ENCODE data around the gene ANG. TPM values are rescaled to one million over a fixed set of nuclear protein-coding genes. Genes with fewer than 3 reads are reported as not detected.

Gene ANG
- total RNA-seq, 1 experiment from 2014 or later = 5.8 TPM

- Histone ChIP-seq H3K4me2 (ENCODE audit: low read length) (no peak overlapping the region), H3K79me2 (ENCODE audit: insufficient read depth, low read length) (no peaks in the 10 kb centered on the region), H3K4me3 (replicated peaks in 1 of 2; ENCODE audit: low read depth in 1 of 2, low read length in 2 of 2) (no peak overlapping the region), H3K4me1 (ENCODE audit: control insufficient read depth in 1 of 2, insufficient read depth in 2 of 2, low read length in 2 of 2) (no peaks in the 10 kb centered on the region; a peak in 1 of 4 replicates), H3K27ac (ENCODE audit: low read depth, low read length) (no peak overlapping the region), H3K9ac (ENCODE audit: low read length) (no peak overlapping the region), H4K20me1 (ENCODE audit: insufficient read depth) (no peaks in the 10 kb centered on the region), H3K9me3 (ENCODE audit: control insufficient read depth in 1 of 2, insufficient read depth in 1 of 2, low read depth in 1 of 2, low read length in 2 of 2) (no peaks in the 10 kb centered on the region), H2AFZ (ENCODE audit: low read depth, low read length, poor library complexity, severe bottlenecking) (no peak overlapping the region), H3K36me3 (ENCODE audit: control insufficient read depth in 1 of 2, insufficient read depth in 2 of 2, low read length in 2 of 2) (no peaks in the 10 kb centered on the region), H3K27me3 (ENCODE audit: insufficient read depth, low read length) (no peaks in the 10 kb centered on the region), H3K9me2 (ENCODE audit: insufficient read depth) (no peaks in the 10 kb centered on the region)
- BruUV-seq (replicated peaks) = no TSS peak
- RAD21 ChIA-PET (ENCODE audit: low non-redundant PET in 1 of 2, low total read pairs in 2 of 2, uncharacterized antibody in 2 of 2, unreplicated experiment in 2 of 2) = no interaction called here
- intact Hi-C loops (cut with micrococcal nuclease) = no loop called here
- no peak for TF ChIP-seq RAD21 (IDR thresholded peaks at IDR 0.05; ENCODE audit: low read depth)
- TF ChIP-seq JUND (IDR thresholded peaks at IDR 0.05) = no peak
- TF ChIP-seq SIN3A (IDR thresholded peaks at IDR 0.05; ENCODE audit: low read depth) = no peak
- no peak for TF ChIP-seq CEBPB (IDR thresholded peaks at IDR 0.05; ENCODE audit: low read depth)
- no peak for TF ChIP-seq POLR2A (IDR thresholded peaks at IDR 0.05; ENCODE audit: borderline replicate concordance, extremely low read depth, insufficient read depth, insufficient read length)
- TF ChIP-seq ZFX (IDR thresholded peaks at IDR 0.05) = no peak
- TF ChIP-seq ZBTB33 (IDR thresholded peaks at IDR 0.05; ENCODE audit: extremely low read depth, insufficient replicate concordance, low read length) = no peak
- TF ChIP-seq CTCF (IDR thresholded peaks at IDR 0.05 in 2 of 3, conservative IDR thresholded peaks at IDR 0.05 in 1 of 3; ENCODE audit: borderline replicate concordance in 1 of 3, insufficient read depth in 1 of 3, low read depth in 2 of 3, low read length in 2 of 3) = no peak
- no peak for TF ChIP-seq CBX3 (IDR thresholded peaks at IDR 0.05; ENCODE audit: low read depth)
- TF ChIP-seq YY1 (IDR thresholded peaks at IDR 0.05; ENCODE audit: extremely low read depth, insufficient replicate concordance, low read depth, low read length) = no peak
- no peak for TF ChIP-seq MAX (IDR thresholded peaks at IDR 0.05)
- TF ChIP-seq POLR2AphosphoS5 (IDR thresholded peaks at IDR 0.05; ENCODE audit: low read depth, low read length) = no peak
- no peak for TF ChIP-seq EGR1 (IDR thresholded peaks at IDR 0.05; ENCODE audit: low read depth)
- no peak for TF ChIP-seq REST (IDR thresholded peaks at IDR 0.05; ENCODE audit: low read depth)
- no peak for TF ChIP-seq TCF7L2 (IDR thresholded peaks at IDR 0.05; ENCODE audit: borderline replicate concordance, extremely low read depth, insufficient read depth, insufficient read length)
- TF ChIP-seq ATF3 (IDR thresholded peaks at IDR 0.05) = no peak
- TF ChIP-seq SP1 (IDR thresholded peaks at IDR 0.05; ENCODE audit: low read depth) = no peak
- POLR2A ChIA-PET = interaction anchor here (1.2 kb wide), 1 partner anchor 9 kb away, joined by 4 read pairs; no protein-coding TSS in a partner anchor
- CTCF ChIA-PET = no interaction called here
- no peak for ATAC-seq
- DNase-seq (ENCODE audit: low read depth, low spot score) = no peak
These were observed 16.8 kb upstream of the ANG start for GRCh38 chr14:20671597-20672283.
